ENCODE results near the gene BANF2.

BANF2 gene

DNA sequence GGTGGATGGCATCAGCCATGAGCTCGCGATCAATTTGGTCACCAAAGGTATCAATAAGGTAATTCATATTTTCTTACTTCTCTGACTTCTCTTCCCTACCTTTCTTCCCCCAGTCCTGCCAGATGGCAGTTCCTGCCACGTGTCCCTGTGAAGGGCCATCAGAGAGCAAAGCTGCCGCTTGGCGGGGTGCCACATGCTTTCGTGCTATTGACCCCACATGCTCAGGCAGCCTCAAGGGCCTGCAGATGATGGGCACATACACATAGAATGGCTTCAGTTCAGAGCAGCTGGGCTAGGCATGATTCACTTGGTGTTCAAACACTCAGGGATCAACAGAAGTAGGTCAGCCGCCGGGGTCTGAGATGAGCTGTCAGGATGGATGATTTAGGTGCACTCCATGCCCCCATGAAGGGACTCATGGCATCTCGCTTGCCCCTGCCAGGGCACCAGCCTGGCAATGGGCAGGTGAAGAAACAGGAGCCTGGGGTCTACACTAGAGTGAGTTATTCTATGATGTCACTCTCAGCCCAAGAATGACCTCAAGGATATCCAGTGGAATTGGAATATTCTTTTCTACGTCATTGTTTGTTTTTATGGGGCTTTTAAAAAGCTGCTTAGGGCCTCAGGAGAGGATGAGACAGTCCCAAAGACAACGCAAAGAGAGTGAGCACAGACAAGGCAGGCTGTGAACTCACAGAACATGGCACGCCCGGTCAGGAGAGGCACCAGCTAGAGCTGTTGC, 25.5 kb downstream of the BANF2 start:
- CTCF ChIA-PET, result interaction anchor here (0.6 kb wide), 1 partner anchor 23 kb away, joined by 3 read pairs; no protein-coding TSS in a partner anchor
- TF ChIP-seq, protein P1, sequence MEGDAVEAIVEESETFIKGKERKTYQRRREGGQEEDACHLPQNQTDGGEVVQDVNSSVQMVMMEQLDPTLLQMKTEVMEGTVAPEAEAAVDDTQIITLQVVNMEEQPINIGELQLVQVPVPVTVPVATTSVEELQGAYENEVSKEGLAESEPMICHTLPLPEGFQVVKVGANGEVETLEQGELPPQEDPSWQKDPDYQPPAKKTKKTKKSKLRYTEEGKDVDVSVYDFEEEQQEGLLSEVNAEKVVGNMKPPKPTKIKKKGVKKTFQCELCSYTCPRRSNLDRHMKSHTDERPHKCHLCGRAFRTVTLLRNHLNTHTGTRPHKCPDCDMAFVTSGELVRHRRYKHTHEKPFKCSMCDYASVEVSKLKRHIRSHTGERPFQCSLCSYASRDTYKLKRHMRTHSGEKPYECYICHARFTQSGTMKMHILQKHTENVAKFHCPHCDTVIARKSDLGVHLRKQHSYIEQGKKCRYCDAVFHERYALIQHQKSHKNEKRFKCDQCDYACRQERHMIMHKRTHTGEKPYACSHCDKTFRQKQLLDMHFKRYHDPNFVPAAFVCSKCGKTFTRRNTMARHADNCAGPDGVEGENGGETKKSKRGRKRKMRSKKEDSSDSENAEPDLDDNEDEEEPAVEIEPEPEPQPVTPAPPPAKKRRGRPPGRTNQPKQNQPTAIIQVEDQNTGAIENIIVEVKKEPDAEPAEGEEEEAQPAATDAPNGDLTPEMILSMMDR (conservative IDR thresholded peaks at IDR 0.05; ENCODE audit: low read depth), result no peak
- POLR2A ChIA-PET (ENCODE audit: low non-redundant PET), result no interaction called here
- H3K27ac ChIP-seq, result no peak overlapping the region
- DNase-seq (ENCODE audit: low spot score), result no peak

DNA sequence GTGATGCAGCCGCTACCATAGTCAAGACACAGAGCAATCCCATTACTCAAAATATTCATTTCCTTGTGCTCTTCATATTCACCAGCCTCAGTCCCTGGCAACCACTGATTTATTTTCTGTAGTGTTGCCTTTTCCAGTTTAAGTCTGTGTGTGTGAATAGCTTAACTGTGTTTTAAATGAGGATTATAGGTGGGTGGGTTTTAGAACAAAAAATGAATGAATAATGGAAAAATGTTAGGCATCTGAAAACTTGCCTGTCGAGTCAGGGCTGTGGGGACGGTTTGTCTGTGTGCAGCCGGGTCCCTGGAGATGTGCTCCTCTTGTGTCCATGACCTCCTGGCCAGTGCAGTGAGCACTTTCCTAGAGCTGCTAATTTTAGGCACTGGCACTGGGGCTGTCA, 27.1 kb downstream of the BANF2 start:
- ChIA-PET POLR2A (ENCODE audit: low non-redundant PET) (no interaction called here), CTCF (no interaction called here)
- TF ChIP-seq, protein P1 (conservative IDR thresholded peaks at IDR 0.05; ENCODE audit: low read depth), result no peak
- no peak overlapping the region for H3K27ac ChIP-seq
- no peak for DNase-seq (ENCODE audit: low spot score)

DNA sequence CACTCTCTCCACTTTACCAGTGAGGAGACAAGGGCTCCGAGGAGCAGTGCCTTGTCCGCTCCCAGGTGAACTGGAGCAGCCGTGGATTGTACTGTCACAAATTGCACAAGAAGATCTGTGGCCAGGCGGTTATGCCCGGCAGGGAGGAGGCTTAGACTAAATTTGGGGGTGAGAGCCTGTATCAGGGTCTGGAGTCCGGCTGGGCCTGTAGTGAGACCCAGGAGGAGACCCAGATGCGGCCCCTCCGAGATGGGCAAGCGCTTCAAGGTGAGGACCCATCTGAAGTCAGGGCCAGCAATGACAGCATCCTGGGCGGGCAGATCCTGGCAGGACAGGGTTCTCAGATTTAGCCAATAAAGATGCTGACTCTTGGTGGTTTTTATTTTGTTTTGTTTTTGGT, 27.6 kb downstream of the BANF2 start:
- no peak for DNase-seq (ENCODE audit: low spot score)
- TF ChIP-seq, protein P1 (conservative IDR thresholded peaks at IDR 0.05; ENCODE audit: low read depth), result no peak
- H3K27ac ChIP-seq, result no peak overlapping the region
- POLR2A ChIA-PET (ENCODE audit: low non-redundant PET), result no interaction called here
- CTCF ChIA-PET, result no interaction called here

GRCh38 chr20:17728074-17728473, 28.3 kb downstream of the BANF2 start:
- ChIA-PET POLR2A (ENCODE audit: low non-redundant PET) (no interaction called here), CTCF (interaction anchor here (0.6 kb wide), 1 partner anchor 47 kb away, joined by 5 read pairs; no protein-coding TSS in a partner anchor)
- no peak for DNase-seq (ENCODE audit: low spot score)
- TF ChIP-seq, protein P1 (conservative IDR thresholded peaks at IDR 0.05; ENCODE audit: low read depth), result no peak
- no peak overlapping the region for H3K27ac ChIP-seq

GRCh38 chr20:17730071-17730470, 30.3 kb downstream of the BANF2 start:
- TF ChIP-seq, protein P1 (conservative IDR thresholded peaks at IDR 0.05; ENCODE audit: low read depth), result no peak
- H3K27ac ChIP-seq, result no peak overlapping the region
- DNase-seq (ENCODE audit: low spot score), result no peak
- CTCF ChIA-PET, result no interaction called here
- POLR2A ChIA-PET (ENCODE audit: low non-redundant PET), result no interaction called here

DNA sequence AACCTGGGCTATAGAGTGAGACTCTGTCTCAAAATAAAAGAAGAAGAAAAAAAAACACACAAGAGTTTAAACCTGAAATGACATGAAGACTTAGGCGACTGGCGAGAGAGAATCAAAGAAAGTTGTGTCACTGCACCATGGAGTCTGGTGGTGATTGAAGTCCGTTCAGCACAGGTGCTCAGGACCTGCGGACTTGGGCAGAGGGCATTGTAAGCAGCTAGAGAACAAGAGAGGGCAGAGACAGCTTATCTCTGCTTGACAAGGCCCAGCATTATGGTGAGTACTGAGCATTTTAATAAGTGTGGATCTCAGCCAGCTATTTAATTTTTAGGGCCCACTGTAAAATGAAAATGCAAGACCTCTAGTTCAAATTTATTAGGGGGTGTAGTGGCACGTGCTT, 31.5 kb downstream of the BANF2 start:
- ChIA-PET POLR2A (ENCODE audit: low non-redundant PET) (no interaction called here), CTCF (no interaction called here)
- no peak overlapping the region for H3K27ac ChIP-seq
- TF ChIP-seq, protein P1 (conservative IDR thresholded peaks at IDR 0.05; ENCODE audit: low read depth), result no peak
- DNase-seq (ENCODE audit: low spot score), result no peak
